ENCODE results near the gene WT1.

Gene WT1

DNA sequence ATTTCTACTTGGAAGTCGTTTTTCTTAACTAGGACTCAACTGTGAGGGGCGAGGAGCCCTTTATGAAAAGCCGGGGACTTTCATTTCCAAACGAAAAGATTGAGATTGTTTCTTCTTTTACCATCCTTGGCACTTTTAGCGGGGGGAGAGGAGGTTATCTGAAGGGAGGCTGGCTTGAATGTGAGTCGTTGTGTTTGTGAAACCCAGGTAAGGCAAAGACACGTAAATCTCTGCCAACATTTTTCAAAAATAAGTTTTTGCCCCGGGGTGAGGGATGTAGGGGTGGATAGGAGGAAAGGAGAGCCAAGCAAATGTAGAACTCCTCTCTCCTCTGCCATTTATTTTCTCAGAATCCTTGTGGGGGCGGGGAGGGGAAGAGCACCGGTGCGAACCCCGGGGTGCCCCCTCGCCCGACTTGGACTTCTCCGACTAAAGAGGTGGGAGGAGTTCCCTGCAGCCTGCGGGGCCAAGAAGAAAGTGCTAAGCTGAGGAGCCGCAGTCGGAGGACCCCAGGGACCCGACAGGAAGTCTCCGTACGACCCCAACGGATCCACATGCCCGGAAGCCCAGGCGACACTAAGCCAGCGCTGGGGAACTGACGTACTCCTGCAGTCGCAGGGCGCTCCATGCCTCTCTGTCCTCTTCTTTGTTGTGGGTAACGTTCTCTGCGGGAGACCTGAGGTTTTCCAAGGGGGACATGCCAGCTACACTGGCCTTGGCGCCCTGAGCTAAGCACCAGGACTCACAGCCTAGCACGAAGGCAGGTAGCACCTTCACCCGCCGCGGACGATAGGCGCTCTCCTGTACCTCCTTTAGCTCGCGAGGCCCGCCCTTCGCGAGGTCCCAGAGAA, 2.4 kb upstream of the WT1 start:
- no peak for DNase-seq

- DNase-seq, result no peak
Measured at GRCh38 chr11:32436751-32437494, 1.6 kb upstream of the WT1 start.

- no peak for DNase-seq
Measured at GRCh38 chr11:32435942-32436750, 807 bp upstream of the WT1 start.

- no peak for DNase-seq
Measured at GRCh38 chr11:32435152-32435480, 223 bp downstream of the WT1 start.

DNA sequence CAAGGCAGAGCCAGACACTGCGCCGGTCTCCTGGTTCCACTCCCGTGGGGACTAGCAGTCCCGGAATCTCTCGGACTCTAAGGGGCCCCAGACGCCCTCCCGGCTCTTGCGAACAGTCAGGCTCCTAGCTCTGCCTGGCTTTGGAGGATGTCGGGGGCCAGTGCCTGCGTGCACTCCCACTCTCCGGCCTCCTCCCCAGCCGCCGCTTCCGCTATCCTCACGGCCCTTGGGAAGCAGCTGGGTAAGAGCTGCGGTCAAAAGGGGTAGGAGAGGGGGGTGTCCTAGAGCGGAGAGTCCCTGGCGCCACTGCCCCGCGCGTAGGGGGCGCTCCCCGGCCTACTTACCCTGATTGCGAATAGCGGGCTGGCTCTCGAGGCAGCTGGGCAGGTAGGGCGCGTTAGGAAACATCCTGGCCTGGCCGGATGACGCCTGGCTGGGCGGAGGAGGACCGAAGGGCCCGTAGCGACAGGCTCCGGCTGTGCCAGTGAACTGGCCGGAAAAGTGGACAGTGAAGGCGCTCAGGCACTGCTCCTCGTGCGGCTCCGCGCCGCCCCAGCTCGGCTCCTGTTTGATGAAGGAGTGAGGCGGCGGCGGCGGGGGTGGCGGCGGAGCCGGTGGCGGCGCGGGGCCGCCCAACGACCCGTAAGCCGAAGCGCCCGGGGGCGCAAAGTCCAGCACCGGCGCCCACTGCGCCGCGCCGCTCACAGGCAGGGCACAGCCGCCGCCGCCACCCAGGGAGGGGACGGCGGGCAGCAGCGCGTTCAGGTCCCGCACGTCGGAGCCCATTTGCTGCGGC, 785 bp downstream of the WT1 start:
- no peak for DNase-seq

- DNase-seq, result no peak
Measured at GRCh38 chr11:32433914-32434355, 1.4 kb downstream of the WT1 start.

- no peak for DNase-seq
Measured at GRCh38 chr11:32433101-32433913, 2.0 kb downstream of the WT1 start.

DNA sequence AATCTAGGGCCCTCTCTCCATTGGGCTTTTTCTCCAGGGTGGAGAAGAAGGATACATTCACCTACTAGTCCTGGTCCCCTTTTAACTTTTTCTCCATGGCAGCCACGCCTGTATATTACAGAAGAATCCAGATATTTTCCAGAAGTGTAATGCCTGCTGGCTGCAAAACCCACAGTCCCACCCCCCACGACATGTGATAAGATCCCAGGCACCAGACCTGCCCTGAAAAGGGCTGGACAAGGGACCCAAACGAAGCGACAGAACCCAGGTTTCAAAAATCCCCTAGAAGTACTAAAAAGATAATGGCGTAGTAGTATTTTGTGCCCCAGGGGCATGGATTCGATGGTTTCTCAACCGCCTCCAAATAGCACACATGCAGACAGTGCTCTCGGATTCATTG, 2.8 kb downstream of the WT1 start:
- DNase-seq, result no peak

GRCh38 chr11:32430568-32431381, 4.6 kb downstream of the WT1 start:
- DNase-seq, result no peak

DNA sequence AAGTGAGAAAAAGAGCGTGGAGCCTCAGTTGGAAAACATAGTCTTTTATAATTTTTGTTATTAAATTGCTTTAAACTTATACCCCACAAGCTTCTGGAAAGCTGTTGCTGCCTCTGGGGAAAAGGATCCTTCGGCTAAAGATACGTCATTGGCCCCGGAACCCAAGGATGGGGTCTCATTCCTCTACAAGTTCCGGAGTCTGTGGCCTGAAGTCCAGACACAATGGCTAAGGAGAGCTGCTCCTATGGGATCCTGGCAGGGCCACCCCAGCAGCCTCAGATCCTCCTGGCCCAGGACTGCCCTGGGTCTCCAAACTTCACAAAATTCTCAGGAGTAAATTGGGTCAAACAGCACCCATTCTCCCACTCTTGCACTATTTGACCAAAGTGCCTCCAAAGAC, 5.9 kb downstream of the WT1 start:
- no peak for DNase-seq

DNA sequence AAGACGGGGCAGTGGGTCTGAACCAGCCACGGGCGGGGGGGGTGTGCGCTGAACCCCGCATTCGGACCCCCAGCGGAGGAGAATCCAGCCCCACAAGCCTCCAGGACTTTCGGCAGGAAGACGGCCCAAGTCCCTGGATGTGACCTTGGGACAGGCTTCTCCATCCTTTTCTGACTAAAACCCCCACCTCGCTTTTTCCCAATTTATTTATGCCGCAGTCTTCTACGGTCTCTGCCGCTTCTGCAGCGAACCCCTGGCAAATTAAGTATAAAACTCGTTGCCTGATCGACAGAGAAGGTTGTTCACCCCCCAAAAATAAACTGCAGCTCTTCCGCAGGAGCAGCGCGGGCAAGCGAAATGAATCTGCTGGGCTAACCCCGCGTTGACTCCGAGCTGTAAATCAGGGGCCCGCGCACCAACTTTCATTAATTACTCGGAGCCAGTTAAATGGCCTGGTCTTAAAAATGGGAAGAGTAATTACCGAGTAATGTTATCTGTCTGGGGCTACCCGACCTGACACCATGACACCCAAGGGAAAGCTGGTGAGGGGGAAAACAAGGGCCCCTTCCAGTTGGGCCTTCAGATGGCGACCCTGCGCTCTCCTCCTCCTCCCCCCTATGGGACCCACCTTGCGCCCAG, 6.6 kb downstream of the WT1 start:
- no peak for DNase-seq

- no peak for DNase-seq
Measured at GRCh38 chr11:32427935-32428664, 7.2 kb downstream of the WT1 start.

DNA sequence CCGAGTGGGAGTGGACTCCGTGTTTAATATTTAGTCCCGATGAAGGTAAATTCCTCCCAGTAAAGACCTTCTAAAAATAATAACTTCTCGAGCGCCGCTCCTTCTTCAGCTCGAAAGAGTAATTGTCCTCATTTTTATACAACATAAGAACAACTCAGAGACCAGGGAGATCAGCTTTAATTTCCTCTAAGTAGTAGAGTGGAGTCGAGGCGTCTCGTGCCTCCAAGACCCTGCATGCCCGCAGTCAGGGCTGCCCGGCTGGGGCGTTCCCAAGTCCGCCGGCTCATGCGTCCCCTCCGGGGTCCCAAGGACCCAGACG, 7.8 kb downstream of the WT1 start:
- no peak for DNase-seq

GRCh38 chr11:32426819-32427615, 8.3 kb downstream of the WT1 start:
- DNase-seq, result no peak

DNA sequence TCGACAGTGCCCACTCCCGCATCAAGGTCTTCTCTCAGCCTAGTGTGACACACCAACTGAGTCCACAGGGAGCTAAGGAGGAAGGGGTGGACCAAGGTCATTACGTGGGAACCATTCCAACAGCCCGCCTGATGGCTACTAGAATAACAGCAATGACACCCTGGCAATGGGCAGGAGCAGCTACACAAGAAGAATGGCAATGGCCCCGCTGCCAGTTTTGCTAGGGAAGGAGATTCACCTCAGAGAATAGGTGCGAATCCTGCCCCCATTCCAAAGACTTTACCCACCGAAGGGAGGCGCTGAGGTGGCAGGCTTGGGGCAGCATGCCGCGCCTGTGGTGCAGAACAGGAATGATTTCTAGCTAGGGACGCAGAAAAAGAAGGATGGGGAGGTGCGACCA, 9.1 kb downstream of the WT1 start:
- DNase-seq, result no peak

DNA sequence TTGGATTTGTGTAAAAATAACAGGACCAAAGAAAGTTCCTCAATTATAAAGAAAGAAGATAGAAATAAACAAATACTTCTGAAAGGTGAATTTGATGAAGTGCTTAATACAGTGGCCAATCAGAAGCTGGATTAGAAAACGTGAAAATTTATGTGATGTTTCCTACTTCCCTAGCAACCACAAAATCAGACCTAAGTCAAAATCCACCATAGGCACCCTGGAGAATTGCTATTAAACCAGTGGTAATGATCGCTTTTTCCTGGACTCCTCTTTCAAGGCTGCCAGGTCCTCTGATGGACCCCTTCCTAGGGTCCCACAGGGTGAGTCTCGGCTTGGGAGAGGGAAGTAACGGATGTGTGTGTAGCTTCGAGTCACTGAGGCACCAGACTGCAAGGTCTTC, 9.6 kb downstream of the WT1 start:
- DNase-seq, result no peak

GRCh38 chr11:32422545-32422944, 12.8 kb downstream of the WT1 start:
- DNase-seq, result no peak

GRCh38 chr11:32421992-32422391, 13.3 kb downstream of the WT1 start:
- DNase-seq, result no peak

All from activated CD4-positive, alpha-beta T cell treated with anti-CD3 and anti-CD28 coated beads for 4 hours (primary cell).